Peyer's patch (tissue), 4 donors: ENCODE data around the gene GMEB2.

ENCODE experiments used
- CTCF ChIP-seq, 6 experiments: fragments of 450-650 bp in 4 of 6; fragments of 200-600 bp in 2 of 6; sonication (generic) in 1 of 6; IDR thresholded peaks; one replicate each; pipeline ENCODE4 v1.5.1; 2017 to 2019; ENCODE audit warnings: antibody characterized with exemption in 6 of 6, mild to moderate bottlenecking in 3 of 6, moderate library complexity in 1 of 6
- POLR2A ChIP-seq, 2 donors: fragments of 450-650 bp; IDR thresholded peaks; one replicate each; pipeline ENCODE4 v1.5.1; 2017; ENCODE audit warnings: antibody characterized with exemption in 2 of 2, mild to moderate bottlenecking in 2 of 2, moderate library complexity in 2 of 2

GRCh38 chr20:63538204-63539091 is 88.5 kb downstream of the GMEB2 start:
- TF ChIP-seq CTCF (IDR thresholded peaks at IDR 0.05) (peak in 2 of 6 experiments; percentile 10 to 23), POLR2A (IDR thresholded peaks at IDR 0.05) (no peak)
